Ovary (tissue), 9 donors: ENCODE measurements around the gene FOXI1. TPM values are rescaled to one million over a fixed set of nuclear protein-coding genes. Genes with fewer than 3 reads are reported as not detected.

ENCODE experiments used
- DNase-seq, 5 donors: peaks; one replicate each; pipeline ENCODE4 v3.0.0-alpha.2; 2019 to 2020
- H3K27ac ChIP-seq, 2 donors: fragments of 200-600 bp; one replicate each; pipeline versions ENCODE4 v1.5.1 to v1.8.0; 2019 to 2022
- H3K27me3 ChIP-seq: fragments of 200-600 bp; one replicate; pipeline ENCODE4 v1.8.0; 2022
- H3K36me3 ChIP-seq: fragments of 200-600 bp; sonication (generic); one replicate; pipeline ENCODE4 v1.5.1; 2019
- H3K4me1 ChIP-seq: one replicate; pipeline ENCODE4 v1.8.1; 2013; ENCODE audit warnings: mild to moderate bottlenecking, moderate library complexity; ENCODE audit not compliant: insufficient read depth
- H3K4me3 ChIP-seq: fragments of 200-600 bp; sonication (generic); one replicate; pipeline ENCODE4 v1.5.1; 2017
- H3K9me3 ChIP-seq, 2 donors: fragments of 200-600 bp in 1 of 2; sonication (generic) in 1 of 2; one replicate each; pipeline versions ENCODE4 v1.5.1 to v1.8.1; 2013 to 2019; ENCODE audit warnings: mild to moderate bottlenecking in 1 of 2, moderate library complexity in 1 of 2
- EP300 ChIP-seq: sonication (generic); formaldehyde crosslinking; IDR thresholded peaks from one replicate; pipeline ENCODE4 v1.6.1; 2017; ENCODE audit warnings: antibody characterized with exemption
- POLR2A ChIP-seq: fragments of 450-650 bp; IDR thresholded peaks from one replicate; pipeline ENCODE4 v1.6.1; 2017; ENCODE audit warnings: antibody characterized with exemption, mild to moderate bottlenecking, moderate library complexity
- WGBS, 3 donors: extraction: QIAGEN DNeasy Blood & Tissue Kit in 1 of 3; methylation state at CpG; one replicate each; pipeline versions ENCODE4 v1.1.5 to v1.1.7; 2013 to 2017; 5-methylcytosine and 5-hydroxymethylcytosine counted together
- intact Hi-C, 4 donors: fragments of 100-400 bp; cut with DNase I; formaldehyde crosslinking; loops; one replicate each; pipeline versions ENCODE4 v1.11.0 to v1.15.1; 2022 to 2023
- polyA plus RNA-seq, 2 donors: library from polyadenylated mRNA; stranded (reverse); fragments of 200-250 nt in 1 of 2; fragments of 350-450 nt in 1 of 2; fragmentation: Illumina TruSeq in 1 of 2; extraction: RNeasy Lipid Tissue Mini Kit (QIAGEN cat#74804) in 1 of 2; gene quantifications; one replicate each; pipeline ENCODE4 v1.2.3, GENCODE V29; 2013 to 2014
- total RNA-seq, 7 donors: library from RNA; depleted of rRNA in 2 of 7; stranded (reverse); fragments of >200 nt in 2 of 7; fragmentation: NEBNext Ultra II Directional in 3 of 7; extraction: Animal tissue kit (Norgen Biotek cat#: 25700) in 3 of 7; gene quantifications; one replicate each; pipeline versions ENCODE4 v1.1.0 to v1.2.4, GENCODE V29; 2016 to 2023
- TF ChIP-seq, protein P1 (sequence below), 3 donors: fragments of 450-650 bp in 2 of 3; fragments of 200-600 bp in 1 of 3; IDR thresholded peaks; one replicate each; pipeline versions ENCODE4 v1.5.1 to v1.8.0; 2016 to 2022; ENCODE audit warnings: antibody characterized with exemption in 3 of 3, mild to moderate bottlenecking in 1 of 3
- donor health status: DM: no; HTN: no; CAD: no; lungs with moderate emphysema.
- donor health status: DM: no; HTN: no; CAD: no.
- donor health status: Bipolar disorder and iron deficiency.
- donor health status: DM: yes; HTN: yes; CAD: no.
- donor health status: DM: no; HTN: no; CAD: no.
- donor health status: DM: yes; HTN: yes; CAD: no.

Gene FOXI1
- total and polyA plus RNA-seq, 9 donors: not detected

DNA sequence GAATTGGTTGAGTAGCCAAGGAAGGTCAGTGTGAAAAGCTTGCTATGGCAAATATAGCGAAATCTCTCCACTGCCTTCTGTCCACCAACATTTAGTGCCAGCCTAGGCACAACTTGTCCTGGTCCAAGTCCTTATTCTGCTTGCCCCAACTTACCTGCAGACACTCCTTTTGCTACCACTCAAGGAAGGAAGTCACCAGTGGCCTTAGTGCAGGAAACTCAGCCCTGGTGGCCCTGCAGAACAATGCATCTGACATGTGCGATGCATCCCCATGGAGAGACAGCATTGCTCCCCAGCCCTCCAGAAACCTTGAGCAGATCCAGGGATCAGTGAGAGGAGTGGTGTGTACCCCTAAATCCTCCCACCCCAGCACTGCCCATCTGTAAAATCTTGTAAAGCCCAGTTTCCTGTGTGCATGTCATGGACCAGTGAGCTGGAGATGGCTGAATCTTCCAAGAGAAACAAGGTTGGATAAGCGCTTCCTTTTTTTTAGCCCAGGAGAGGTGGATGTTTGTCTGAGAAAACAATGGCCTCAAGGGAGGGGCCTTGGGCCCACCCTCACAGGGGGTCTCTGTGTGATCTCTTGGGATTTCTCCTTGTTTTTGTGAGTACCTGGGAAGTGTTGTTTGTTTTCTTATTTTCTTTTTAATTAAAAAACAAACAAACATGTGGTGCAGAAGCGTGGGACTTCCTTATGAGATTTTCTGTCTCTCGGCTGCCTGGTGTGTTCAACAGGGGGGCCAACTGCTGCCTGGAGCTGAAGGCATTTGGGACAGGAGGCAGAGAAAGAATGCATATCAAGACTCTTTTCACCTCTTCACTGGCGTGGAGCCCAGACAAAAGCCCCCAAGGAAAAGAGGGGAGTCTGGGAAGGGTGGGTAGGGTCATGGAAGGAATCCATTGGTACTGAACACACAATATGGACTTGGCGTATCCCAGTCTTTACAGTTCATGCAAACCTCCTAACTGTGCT is 3.6 kb downstream of the FOXI1 start:
- WGBS, 3 donors: 71 to 78% (median 74%) methylated on average over 7 of the region's 7 CpGs
- Histone ChIP-seq H3K9me3 (no peaks in the 10 kb centered on the region), H3K36me3 (no peaks in the 10 kb centered on the region), H3K27ac (no peak overlapping the region), H3K4me1 (no peaks in the 10 kb centered on the region), H3K27me3 (no peaks in the 10 kb centered on the region), H3K4me3 (no peak overlapping the region)
- DNase-seq: no peak
- intact Hi-C loops: no loop called here
- TF ChIP-seq EP300 (no peak), POLR2A (no peak)
- TF ChIP-seq, protein P1, sequence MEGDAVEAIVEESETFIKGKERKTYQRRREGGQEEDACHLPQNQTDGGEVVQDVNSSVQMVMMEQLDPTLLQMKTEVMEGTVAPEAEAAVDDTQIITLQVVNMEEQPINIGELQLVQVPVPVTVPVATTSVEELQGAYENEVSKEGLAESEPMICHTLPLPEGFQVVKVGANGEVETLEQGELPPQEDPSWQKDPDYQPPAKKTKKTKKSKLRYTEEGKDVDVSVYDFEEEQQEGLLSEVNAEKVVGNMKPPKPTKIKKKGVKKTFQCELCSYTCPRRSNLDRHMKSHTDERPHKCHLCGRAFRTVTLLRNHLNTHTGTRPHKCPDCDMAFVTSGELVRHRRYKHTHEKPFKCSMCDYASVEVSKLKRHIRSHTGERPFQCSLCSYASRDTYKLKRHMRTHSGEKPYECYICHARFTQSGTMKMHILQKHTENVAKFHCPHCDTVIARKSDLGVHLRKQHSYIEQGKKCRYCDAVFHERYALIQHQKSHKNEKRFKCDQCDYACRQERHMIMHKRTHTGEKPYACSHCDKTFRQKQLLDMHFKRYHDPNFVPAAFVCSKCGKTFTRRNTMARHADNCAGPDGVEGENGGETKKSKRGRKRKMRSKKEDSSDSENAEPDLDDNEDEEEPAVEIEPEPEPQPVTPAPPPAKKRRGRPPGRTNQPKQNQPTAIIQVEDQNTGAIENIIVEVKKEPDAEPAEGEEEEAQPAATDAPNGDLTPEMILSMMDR (IDR thresholded peaks at IDR 0.05): no peak

DNA sequence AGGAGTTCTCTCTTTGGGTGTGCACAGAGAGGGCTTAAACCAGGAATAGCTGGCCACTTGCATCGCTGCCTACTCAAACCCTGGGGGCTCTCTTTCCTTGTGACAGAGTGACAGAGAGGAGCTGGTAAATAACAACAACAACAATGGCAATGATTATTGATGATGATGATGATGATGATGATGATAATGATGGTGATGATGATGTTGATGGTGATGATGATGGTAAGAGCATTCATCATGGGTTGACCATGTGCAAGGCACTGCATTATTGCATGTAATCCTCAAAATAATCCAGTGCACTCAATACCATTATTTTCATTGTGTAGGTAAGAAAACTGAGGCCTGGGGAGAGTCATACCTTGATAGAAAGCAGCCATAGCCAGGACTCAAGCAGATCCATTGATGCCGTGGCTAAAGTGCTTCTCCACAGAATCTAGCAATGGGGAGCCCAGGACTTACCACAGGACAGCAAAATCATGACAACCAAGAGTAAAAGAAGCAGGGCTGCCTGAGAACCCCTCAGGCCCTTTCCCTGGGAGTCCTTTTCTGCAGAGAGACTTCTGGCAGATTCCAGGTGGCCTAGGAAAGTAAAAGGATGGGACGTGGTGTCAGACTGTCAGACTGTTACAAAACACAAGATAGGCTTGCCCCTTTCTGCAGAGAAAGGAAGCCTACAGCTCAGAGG is 4.8 kb downstream of the FOXI1 start:
- DNase-seq: no peak
- Histone ChIP-seq H3K36me3 (no peaks in the 10 kb centered on the region), H3K9me3 (no peaks in the 10 kb centered on the region), H3K4me3 (no peak overlapping the region), H3K27ac (no peak overlapping the region), H3K27me3 (no peaks in the 10 kb centered on the region), H3K4me1 (no peaks in the 10 kb centered on the region)
- TF ChIP-seq POLR2A (no peak), EP300 (no peak)
- TF ChIP-seq, protein P1 (IDR thresholded peaks at IDR 0.05): no peak
- intact Hi-C loops: no loop called here
- WGBS, 3 donors: 64 to 77% (median 73%) methylated on average over 3 of the region's 3 CpGs

DNA sequence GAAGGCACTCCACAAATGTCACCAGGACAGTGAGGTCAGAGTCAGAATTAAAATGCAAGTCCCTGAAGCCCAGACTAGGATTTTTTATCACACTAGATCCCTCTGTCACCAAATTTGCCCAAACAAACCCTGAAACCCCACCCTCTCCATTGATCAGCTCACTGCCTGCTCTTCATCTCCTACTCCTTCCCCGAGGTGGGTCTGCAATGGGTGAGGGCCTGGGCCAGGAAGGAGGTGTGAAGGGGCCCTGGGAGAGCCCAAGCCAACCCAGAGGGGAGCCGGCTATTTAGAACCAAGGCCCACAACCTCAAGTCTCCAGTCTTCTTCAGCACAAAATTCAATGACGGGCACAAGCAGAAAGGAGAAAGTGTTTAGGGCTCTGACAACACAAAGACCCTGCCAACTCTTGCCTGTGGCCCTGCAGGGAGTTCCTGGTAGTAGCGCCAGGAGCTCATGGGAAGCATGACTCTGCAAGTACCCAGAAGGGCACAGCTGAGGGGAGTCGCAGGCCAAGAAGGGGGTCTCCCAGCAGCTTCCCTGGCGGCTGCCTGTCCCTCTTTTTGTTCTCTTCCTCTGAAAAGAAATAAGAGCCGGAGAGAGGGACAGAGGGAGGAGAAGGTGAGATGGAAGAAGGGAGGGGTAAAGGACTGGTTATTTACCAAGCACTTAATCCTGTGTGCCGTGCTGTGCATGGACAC is 5.5 kb downstream of the FOXI1 start:
- TF ChIP-seq POLR2A (no peak), EP300 (no peak)
- TF ChIP-seq, protein P1 (IDR thresholded peaks at IDR 0.05): no peak
- 63 to 69% (median 63%) methylated on average over 8 of the region's 8 CpGs for WGBS, 3 donors
- Histone ChIP-seq H3K27me3 (no peaks in the 10 kb centered on the region), H3K4me3 (no peak overlapping the region), H3K36me3 (no peaks in the 10 kb centered on the region), H3K4me1 (no peaks in the 10 kb centered on the region), H3K9me3 (no peaks in the 10 kb centered on the region), H3K27ac (no peak overlapping the region)
- no peak for DNase-seq
- intact Hi-C loops: no loop called here

DNA sequence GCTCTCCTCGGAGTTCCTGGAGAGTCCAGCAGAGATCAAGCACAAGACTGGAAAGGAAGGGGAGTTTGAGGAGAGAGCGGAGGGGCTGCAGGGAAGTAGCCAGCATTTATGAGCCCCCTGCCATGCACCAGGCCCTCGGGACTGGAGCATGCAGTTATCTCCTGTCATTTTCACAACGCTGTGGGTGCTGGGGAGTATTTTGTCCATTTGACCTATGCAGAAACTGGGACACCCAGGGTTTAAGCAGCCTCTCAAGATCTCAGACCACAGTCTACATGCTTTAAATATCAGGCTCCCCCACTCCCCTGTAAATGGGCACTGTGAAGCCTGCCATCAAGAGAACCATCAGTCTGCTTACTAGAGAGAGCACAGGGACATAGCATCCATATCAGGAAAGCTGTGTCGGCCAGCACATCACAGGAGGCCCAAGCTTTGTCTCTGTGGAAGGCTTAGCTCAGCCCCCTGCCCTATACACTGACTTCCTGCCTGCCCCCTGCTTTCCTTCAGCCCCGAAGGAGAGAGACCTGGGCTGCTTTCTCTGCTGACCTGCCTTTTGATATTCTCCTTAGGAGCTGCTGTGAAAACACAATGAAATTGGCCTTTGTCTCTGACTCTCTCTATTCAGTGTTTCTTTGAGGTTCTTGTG is 7.3 kb downstream of the FOXI1 start:
- 45 to 59% (median 53%) methylated on average over 6 of the region's 6 CpGs for WGBS, 3 donors
- Histone ChIP-seq H3K4me1 (no peaks in the 10 kb centered on the region), H3K27ac (no peak overlapping the region), H3K9me3 (no peaks in the 10 kb centered on the region), H3K36me3 (no peaks in the 10 kb centered on the region), H3K4me3 (no peak overlapping the region), H3K27me3 (no peaks in the 10 kb centered on the region)
- TF ChIP-seq POLR2A (no peak), EP300 (no peak)
- TF ChIP-seq, protein P1 (IDR thresholded peaks at IDR 0.05): no peak
- DNase-seq: no peak
- intact Hi-C loops: no loop called here
